Measurements from ENCODE around the gene STAG3. TPM values are rescaled to one million over a fixed set of nuclear protein-coding genes. Genes with fewer than 3 reads are reported as not detected.

Gene STAG3
- total and polyA plus RNA-seq, 9 of the 15 experiments (the other 6 are each of a cell fraction or from before 2014, with no cell fraction given): 0.54 to 2.5 (median 1.7) TPM

DNA sequence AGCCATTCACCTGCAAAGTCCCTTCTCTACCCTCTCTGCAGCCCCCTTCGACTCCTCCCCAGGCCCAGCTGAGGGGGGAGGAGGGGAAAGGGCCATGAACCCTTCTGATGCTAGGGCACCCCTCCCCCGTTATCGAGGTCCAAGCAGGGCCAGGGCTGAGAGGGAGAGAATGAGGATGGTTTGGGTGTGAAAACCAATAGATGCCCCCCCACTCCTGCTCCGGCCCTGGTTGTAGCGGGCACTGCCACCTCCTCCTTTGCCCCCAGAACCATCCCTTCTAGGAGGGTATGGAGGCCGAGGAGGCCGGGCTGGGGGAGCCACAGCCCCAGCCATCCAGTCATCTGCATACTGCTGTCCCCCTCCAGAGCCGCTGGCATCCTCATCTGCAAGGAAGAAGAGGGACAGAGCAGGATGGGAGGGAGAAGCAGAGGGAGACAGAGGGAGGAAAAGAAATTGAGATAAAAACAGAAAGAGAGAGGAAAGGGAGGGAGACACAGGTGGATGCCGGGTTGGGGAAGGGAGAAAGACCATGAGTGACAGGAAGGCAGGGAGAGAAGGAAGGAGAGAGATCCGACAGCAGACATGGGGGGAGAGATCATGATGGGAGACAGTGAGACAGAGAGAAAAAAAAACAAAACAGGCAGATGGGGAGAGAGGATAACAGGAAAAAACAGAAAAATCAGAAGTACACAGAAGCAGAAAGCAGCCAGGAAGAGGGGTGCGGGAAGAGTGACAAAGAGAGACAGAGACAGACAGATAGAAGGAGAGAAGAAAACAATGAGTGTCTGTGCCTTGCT is 7.4 kb upstream of the STAG3 start (continued):
- TF ChIP-seq TBL1XR1 (IDR thresholded peaks at IDR 0.05; ENCODE audit: low read length in 2 of 2) (no peak), ZNF707 (CRISPR knock-in tag; conservative IDR thresholded peaks at IDR 0.05) (no peak), SP2 (IDR thresholded peaks at IDR 0.05; ENCODE audit: extremely low read depth, low read depth, low read length, poor library complexity, severe bottlenecking) (no peak), MXI1 (IDR thresholded peaks at IDR 0.05; ENCODE audit: low read depth, low read length) (no peak), ZNF12 (CRISPR knock-in tag; IDR thresholded peaks at IDR 0.05) (no peak), POLR2AphosphoS2 (IDR thresholded peaks at IDR 0.05; ENCODE audit: low read length) (no peak), ZNF76 (CRISPR knock-in tag; IDR thresholded peaks at IDR 0.05; ENCODE audit: borderline replicate concordance) (no peak), ZNF232 (CRISPR knock-in tag; IDR thresholded peaks at IDR 0.05) (no peak), GABPB2 (CRISPR knock-in tag; conservative IDR thresholded peaks at IDR 0.05) (no peak), EHMT2 (IDR thresholded peaks at IDR 0.05) (peak; percentile 50; the same call in 1 of the 2 replicates), MCM7 (IDR thresholded peaks at IDR 0.05) (no peak), STAT5A (IDR thresholded peaks at IDR 0.05; ENCODE audit: borderline replicate concordance, low read length) (no peak), BRD9 (IDR thresholded peaks at IDR 0.05; ENCODE audit: low read depth, partially characterized antibody) (peak; percentile 30), MTA3 (IDR thresholded peaks at IDR 0.05; ENCODE audit: borderline replicate concordance) (no peak), ZZZ3 (IDR thresholded peaks at IDR 0.05) (no peak), MYC (IDR thresholded peaks at IDR 0.05; ENCODE audit: low read depth, low read length) (no peak), MYC (CRISPR knock-in tag; IDR thresholded peaks at IDR 0.05; ENCODE audit: borderline replicate concordance, low read depth) (no peak)
- TF ChIP-seq, protein P1, sequence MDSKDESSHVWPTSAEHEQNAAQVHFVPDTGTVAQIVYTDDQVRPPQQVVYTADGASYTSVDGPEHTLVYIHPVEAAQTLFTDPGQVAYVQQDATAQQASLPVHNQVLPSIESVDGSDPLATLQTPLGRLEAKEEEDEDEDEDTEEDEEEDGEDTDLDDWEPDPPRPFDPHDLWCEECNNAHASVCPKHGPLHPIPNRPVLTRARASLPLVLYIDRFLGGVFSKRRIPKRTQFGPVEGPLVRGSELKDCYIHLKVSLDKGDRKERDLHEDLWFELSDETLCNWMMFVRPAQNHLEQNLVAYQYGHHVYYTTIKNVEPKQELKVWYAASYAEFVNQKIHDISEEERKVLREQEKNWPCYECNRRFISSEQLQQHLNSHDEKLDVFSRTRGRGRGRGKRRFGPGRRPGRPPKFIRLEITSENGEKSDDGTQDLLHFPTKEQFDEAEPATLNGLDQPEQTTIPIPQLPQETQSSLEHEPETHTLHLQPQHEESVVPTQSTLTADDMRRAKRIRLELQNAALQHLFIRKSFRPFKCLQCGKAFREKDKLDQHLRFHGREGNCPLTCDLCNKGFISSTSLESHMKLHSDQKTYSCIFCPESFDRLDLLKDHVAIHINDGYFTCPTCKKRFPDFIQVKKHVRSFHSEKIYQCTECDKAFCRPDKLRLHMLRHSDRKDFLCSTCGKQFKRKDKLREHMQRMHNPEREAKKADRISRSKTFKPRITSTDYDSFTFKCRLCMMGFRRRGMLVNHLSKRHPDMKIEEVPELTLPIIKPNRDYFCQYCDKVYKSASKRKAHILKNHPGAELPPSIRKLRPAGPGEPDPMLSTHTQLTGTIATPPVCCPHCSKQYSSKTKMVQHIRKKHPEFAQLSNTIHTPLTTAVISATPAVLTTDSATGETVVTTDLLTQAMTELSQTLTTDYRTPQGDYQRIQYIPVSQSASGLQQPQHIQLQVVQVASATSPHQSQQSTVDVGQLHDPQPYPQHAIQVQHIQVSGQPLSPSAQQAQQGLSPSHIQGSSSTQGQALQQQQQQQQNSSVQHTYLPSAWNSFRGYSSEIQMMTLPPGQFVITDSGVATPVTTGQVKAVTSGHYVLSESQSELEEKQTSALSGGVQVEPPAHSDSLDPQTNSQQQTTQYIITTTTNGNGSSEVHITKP (IDR thresholded peaks at IDR 0.05; ENCODE audit: partially characterized antibody): no peak
- TF ChIP-seq, protein P2, sequence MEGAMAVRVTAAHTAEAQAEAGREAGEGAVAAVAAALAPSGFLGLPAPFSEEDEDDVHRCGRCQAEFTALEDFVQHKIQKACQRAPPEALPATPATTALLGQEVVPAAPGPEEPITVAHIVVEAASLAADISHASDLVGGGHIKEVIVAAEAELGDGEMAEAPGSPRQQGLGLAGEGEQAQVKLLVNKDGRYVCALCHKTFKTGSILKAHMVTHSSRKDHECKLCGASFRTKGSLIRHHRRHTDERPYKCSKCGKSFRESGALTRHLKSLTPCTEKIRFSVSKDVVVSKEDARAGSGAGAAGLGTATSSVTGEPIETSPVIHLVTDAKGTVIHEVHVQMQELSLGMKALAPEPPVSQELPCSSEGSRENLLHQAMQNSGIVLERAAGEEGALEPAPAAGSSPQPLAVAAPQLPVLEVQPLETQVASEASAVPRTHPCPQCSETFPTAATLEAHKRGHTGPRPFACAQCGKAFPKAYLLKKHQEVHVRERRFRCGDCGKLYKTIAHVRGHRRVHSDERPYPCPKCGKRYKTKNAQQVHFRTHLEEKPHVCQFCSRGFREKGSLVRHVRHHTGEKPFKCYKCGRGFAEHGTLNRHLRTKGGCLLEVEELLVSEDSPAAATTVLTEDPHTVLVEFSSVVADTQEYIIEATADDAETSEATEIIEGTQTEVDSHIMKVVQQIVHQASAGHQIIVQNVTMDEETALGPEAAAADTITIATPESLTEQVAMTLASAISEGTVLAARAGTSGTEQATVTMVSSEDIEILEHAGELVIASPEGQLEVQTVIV (CRISPR knock-in tag; IDR thresholded peaks at IDR 0.05; ENCODE audit: borderline replicate concordance): no peak
- TF ChIP-seq, protein P3, sequence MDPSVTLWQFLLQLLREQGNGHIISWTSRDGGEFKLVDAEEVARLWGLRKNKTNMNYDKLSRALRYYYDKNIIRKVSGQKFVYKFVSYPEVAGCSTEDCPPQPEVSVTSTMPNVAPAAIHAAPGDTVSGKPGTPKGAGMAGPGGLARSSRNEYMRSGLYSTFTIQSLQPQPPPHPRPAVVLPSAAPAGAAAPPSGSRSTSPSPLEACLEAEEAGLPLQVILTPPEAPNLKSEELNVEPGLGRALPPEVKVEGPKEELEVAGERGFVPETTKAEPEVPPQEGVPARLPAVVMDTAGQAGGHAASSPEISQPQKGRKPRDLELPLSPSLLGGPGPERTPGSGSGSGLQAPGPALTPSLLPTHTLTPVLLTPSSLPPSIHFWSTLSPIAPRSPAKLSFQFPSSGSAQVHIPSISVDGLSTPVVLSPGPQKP (CRISPR knock-in tag; IDR thresholded peaks at IDR 0.05): no peak
- TF ChIP-seq, protein P4, sequence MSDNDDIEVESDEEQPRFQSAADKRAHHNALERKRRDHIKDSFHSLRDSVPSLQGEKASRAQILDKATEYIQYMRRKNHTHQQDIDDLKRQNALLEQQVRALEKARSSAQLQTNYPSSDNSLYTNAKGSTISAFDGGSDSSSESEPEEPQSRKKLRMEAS (CRISPR knock-in tag; IDR thresholded peaks at IDR 0.05): no peak

All from K562 (cell line).